KMS-11 (cell line): Measurements from ENCODE around the gene MALAT1.

Experiments used
- H2AFZ ChIP-seq: fragments of 200-600 bp; sonication (generic); 2 replicates; pipeline ENCODE4 v1.6.1; 2016; ENCODE audit warnings: antibody characterized with exemption, mixed run types, low read depth
- H3K27ac ChIP-seq: fragments of 200-600 bp; sonication (generic); 2 replicates; pipeline ENCODE4 v1.6.1; 2016; ENCODE audit warnings: mild to moderate bottlenecking, mixed run types
- H3K27me3 ChIP-seq: fragments of 200-600 bp; sonication (generic); 2 replicates; pipeline ENCODE4 v1.6.1; 2017; ENCODE audit warnings: mild to moderate bottlenecking, low read depth, mixed run types, moderate library complexity; ENCODE audit not compliant: insufficient read depth
- H3K36me3 ChIP-seq: fragments of 200-600 bp; sonication (generic); 2 replicates; pipeline ENCODE4 v1.6.1; 2017; ENCODE audit warnings: mild to moderate bottlenecking, mixed run types; ENCODE audit not compliant: insufficient read depth
- H3K4me1 ChIP-seq: fragments of 200-600 bp; sonication (generic); 2 replicates; pipeline ENCODE4 v1.6.1; 2016; ENCODE audit warnings: mild to moderate bottlenecking, low read depth, mixed run types; ENCODE audit not compliant: poor library complexity, severe bottlenecking
- H3K4me2 ChIP-seq: fragments of 200-600 bp; sonication (generic); 2 replicates; pipeline ENCODE4 v1.7.0; 2016; ENCODE audit warnings: mild to moderate bottlenecking, mixed run types
- H3K4me3 ChIP-seq: fragments of 200-600 bp; sonication (generic); IDR thresholded peaks from 2 replicates; pipeline ENCODE4 v1.6.1; 2017; ENCODE audit warnings: low read depth, low read length, mixed read lengths; ENCODE audit not compliant: insufficient read depth
- H3K79me2 ChIP-seq: fragments of 200-600 bp; sonication (generic); 2 replicates; pipeline ENCODE4 v1.6.1; 2016; ENCODE audit warnings: low read depth, mixed run types; ENCODE audit not compliant: insufficient read depth
- H3K9ac ChIP-seq: fragments of 200-600 bp; sonication (generic); 2 replicates; pipeline ENCODE4 v1.6.1; 2016; ENCODE audit warnings: mild to moderate bottlenecking, mixed run types
- H4K20me1 ChIP-seq: fragments of 200-600 bp; sonication (generic); 2 replicates; pipeline ENCODE4 v1.6.1; 2016; ENCODE audit warnings: mild to moderate bottlenecking, mixed run types; ENCODE audit not compliant: insufficient read depth
- TF ChIP-seq, protein P1 (sequence below): fragments of 200-600 bp; sonication (generic); conservative IDR thresholded peaks from 2 replicates; pipeline ENCODE4 v1.6.1; 2017; ENCODE audit warnings: low read depth, mild to moderate bottlenecking, antibody characterized with exemption, low read length, moderate library complexity, mixed read lengths

Gene MALAT1

DNA sequence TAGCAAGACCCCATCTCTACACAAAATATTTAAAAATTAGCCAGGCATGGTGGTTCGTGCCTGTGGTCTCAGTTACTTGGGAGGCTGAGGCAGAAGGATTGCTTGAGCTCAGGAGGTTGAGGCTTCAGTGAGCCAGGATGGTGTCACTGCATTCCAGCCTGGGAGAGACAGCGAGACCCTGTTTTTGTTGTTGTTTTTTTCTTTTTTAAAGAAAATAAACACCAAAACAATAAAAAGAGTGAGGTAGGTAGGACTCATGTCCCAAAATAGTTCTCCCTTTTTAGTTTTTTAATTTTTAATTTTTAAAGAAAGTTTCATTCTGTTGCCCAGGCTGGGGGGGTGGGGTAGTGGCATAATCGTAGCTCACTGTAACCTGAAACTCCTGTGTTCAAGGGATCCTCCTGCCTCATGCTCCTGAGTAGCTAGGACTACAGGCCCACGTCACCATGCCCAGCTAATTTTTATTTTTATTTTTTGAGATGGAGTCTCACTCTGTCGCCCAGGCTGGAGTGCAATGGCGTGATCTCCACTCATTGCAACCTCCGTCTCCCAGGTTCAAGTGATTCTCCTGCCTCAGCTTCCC is 25.5 kb upstream of the MALAT1 start:
- peaks cover 79% of the 10 kb centered on the region for H3K4me1 ChIP-seq
- H3K4me2 ChIP-seq, result peak overlapping the region; percentile 91; the same call in 1 of the 2 replicates
- no peak overlapping the region for H2AFZ ChIP-seq
- peak overlapping the region; percentile 91; the same call in 1 of the 2 replicates for H3K27ac ChIP-seq
- no peak overlapping the region for H3K4me3 ChIP-seq
- no peaks in the 10 kb centered on the region for H3K36me3 ChIP-seq
- H4K20me1 ChIP-seq, result no peaks in the 10 kb centered on the region
- H3K27me3 ChIP-seq, result no peaks in the 10 kb centered on the region
- H3K79me2 ChIP-seq, result peaks cover 24% of the 10 kb centered on the region
- peak overlapping the region; percentile 68; the same call in 1 of the 2 replicates for H3K9ac ChIP-seq
- TF ChIP-seq, protein P1, sequence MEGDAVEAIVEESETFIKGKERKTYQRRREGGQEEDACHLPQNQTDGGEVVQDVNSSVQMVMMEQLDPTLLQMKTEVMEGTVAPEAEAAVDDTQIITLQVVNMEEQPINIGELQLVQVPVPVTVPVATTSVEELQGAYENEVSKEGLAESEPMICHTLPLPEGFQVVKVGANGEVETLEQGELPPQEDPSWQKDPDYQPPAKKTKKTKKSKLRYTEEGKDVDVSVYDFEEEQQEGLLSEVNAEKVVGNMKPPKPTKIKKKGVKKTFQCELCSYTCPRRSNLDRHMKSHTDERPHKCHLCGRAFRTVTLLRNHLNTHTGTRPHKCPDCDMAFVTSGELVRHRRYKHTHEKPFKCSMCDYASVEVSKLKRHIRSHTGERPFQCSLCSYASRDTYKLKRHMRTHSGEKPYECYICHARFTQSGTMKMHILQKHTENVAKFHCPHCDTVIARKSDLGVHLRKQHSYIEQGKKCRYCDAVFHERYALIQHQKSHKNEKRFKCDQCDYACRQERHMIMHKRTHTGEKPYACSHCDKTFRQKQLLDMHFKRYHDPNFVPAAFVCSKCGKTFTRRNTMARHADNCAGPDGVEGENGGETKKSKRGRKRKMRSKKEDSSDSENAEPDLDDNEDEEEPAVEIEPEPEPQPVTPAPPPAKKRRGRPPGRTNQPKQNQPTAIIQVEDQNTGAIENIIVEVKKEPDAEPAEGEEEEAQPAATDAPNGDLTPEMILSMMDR, result no peak

DNA sequence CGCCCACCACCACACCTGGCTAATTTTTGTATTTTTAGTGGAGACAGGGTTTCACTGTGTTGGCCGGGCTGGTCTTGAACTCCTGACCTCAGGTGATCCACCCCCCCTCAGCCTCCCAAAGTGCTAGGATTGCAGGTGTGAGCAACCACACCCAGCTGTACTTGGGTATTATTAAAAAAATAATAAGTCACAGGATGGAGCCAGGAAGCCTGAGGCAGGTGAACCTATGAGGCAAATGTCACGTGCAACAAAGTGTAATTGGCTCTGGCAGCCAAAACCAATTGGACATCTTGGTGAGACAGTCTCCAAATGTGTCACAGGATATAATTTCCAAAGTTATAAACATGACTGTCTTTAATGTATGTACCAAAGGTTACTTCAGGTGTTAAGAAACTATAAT is 24.0 kb upstream of the MALAT1 start:
- H3K4me1 ChIP-seq, result peaks cover 79% of the 10 kb centered on the region
- H2AFZ ChIP-seq, result no peak overlapping the region
- peak overlapping the region; percentile 21; the same call in 1 of the 2 replicates for H3K27ac ChIP-seq
- no peaks in the 10 kb centered on the region for H4K20me1 ChIP-seq
- TF ChIP-seq, protein P1, result no peak
- peaks cover 24% of the 10 kb centered on the region for H3K79me2 ChIP-seq
- no peak overlapping the region for H3K4me3 ChIP-seq
- H3K27me3 ChIP-seq, result no peaks in the 10 kb centered on the region
- H3K9ac ChIP-seq, result no peak overlapping the region
- no peak overlapping the region for H3K4me2 ChIP-seq
- H3K36me3 ChIP-seq, result no peaks in the 10 kb centered on the region

DNA sequence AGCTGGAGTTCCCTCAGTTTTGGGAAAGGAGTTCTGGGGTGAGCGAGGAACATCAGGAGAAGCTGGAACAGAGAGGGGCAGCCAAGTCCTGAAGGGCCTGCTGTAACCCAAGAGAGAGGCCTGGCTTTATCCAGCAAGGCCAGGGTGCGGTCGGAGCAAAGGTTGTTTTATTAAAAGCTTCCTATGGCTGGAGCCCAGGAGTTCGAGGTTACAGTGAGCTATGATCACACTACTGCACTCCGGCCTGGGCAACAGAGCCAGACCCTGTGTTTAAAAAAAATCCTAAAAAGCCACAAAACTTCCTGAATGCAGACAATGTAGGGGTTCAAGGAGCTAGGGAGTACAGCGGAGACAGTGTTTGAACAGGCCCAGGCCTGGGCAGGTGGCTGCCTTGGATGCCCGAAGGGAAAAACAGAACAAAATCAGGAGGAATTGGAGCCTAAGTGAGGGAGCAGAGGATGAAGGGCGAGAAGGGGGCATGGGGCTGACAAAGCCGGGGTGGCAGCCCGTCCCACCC is 22.2 kb upstream of the MALAT1 start:
- Histone ChIP-seq H3K4me1 (peaks cover 79% of the 10 kb centered on the region), H3K9ac (peak overlapping the region; percentile 93), H4K20me1 (no peaks in the 10 kb centered on the region), H2AFZ (no peak overlapping the region), H3K79me2 (peaks cover 24% of the 10 kb centered on the region), H3K4me2 (peak overlapping the region; percentile 95), H3K36me3 (no peaks in the 10 kb centered on the region), H3K27ac (peak overlapping the region; percentile 92), H3K27me3 (no peaks in the 10 kb centered on the region), H3K4me3 (no peak overlapping the region)
- TF ChIP-seq, protein P1, result no peak

DNA sequence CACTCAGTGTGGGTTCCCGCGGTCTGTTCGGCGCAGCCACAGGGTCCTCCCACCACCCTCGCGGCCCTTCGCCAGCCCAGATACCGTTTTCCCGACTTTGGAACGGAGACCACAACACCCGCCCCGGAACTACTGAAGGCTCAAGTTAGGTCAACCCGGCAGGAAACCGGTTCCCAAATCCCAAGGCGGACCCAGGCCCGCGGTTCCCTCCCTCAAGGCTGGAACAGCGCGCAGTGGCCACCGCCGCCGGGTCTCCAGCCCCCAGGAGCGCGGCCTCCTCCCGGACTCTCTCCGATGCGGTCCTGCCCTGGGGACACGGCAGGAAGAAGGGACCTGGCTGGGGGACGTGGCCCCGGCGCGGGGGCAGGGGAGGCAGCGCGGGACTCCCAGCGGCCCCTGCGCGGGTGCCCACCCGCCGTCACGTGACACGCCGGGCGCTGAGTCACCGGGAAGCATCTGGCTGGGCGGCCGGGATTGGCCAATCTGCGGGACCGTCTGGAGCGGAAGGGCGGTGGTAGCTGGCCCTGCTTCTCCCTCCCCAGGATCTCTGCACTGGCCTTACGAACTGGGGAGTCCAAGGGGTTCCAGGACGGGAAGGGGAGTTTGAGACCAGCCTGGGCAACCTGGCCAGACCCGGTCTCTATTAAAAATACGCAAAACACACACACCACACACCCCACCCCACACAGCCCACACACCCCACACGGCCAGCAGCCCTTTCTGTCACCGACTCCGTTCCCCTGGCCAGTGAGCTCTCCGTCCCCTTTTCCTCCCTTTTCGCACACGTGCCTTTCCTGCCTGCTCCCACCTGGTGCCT is 21.5 kb upstream of the MALAT1 start:
- no peak overlapping the region for H3K4me3 ChIP-seq
- peaks cover 24% of the 10 kb centered on the region for H3K79me2 ChIP-seq
- H3K4me1 ChIP-seq, result peaks cover 74% of the 10 kb centered on the region
- H3K36me3 ChIP-seq, result no peaks in the 10 kb centered on the region
- peak overlapping the region; percentile 93 for H3K9ac ChIP-seq
- H3K27ac ChIP-seq, result peak overlapping the region; percentile 92
- peak overlapping the region; percentile 34; the same call in 1 of the 2 replicates for H2AFZ ChIP-seq
- no peaks in the 10 kb centered on the region for H4K20me1 ChIP-seq
- peak overlapping the region; percentile 95 for H3K4me2 ChIP-seq
- H3K27me3 ChIP-seq, result no peaks in the 10 kb centered on the region
- TF ChIP-seq, protein P1, result no peak
